ENCODE measurements around the gene SPRR2A. TPM values are rescaled to one million over a fixed set of nuclear protein-coding genes. Genes with fewer than 3 reads are reported as not detected.
A peak's percentile ranks its signal among the peaks of the same experiment; 100 is the strongest.

SPRR2A gene
- total and polyA plus RNA-seq, 2 of the 8 experiments (the other 6 are each of a cell fraction or from before 2014, with no cell fraction given), result not detected

DNA sequence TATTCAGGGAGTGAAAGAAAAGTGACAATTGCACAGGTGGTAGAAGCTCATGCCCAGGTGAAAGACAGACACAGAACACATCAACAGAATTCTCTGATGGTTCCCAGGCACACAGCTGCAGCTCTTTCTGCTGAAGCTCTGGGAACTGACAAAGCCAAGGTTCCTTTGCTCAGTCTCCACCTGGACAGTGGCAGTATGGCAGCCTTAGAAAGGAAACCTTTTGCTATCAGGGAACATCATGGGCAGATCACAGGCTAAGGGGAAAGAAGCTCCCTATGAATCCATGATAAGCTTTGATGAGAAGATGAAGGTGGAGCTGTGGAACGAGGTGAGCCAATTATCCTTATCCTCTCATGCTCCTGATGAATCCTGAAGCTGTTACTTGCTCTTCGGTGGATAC is 12.9 kb upstream of the SPRR2A start:
- no peak overlapping the region for H4K91ac ChIP-seq (replicated peaks; ENCODE audit: insufficient read length, low read length)
- H2BK5ac ChIP-seq (ENCODE audit: low read depth, low read length), result no peak overlapping the region
- no peaks in the 10 kb centered on the region for H3K36me3 ChIP-seq (ENCODE audit: control insufficient read depth in 2 of 4, insufficient read depth in 4 of 4, low read length in 3 of 4)
- H4K20me1 ChIP-seq (replicated peaks in 1 of 2; ENCODE audit: control insufficient read depth in 1 of 2, insufficient read depth in 2 of 2, low read length in 2 of 2), result no peaks in the 10 kb centered on the region
- H3K23ac ChIP-seq (ENCODE audit: insufficient read length), result no peak overlapping the region
- TF ChIP-seq EP300 (IDR thresholded peaks at IDR 0.05; ENCODE audit: borderline replicate concordance in 1 of 2, low read depth in 2 of 2, low read length in 2 of 2) (no peak), TBP (IDR thresholded peaks at IDR 0.05; ENCODE audit: low read depth, low read length) (no peak)
- no peak overlapping the region for H3K9ac ChIP-seq (replicated peaks in 1 of 4; ENCODE audit: extremely low read depth in 1 of 4, low read depth in 3 of 4, low read length in 3 of 4)
- H3K79me1 ChIP-seq (ENCODE audit: low read depth, low read length), result no peaks in the 10 kb centered on the region
- DNase-seq (ENCODE audit: low read depth in 1 of 2, low spot score in 2 of 2) (no peak), FAIRE-seq (peak; percentile 7)
- H3K79me2 ChIP-seq (ENCODE audit: control insufficient read depth in 1 of 2, insufficient read depth in 2 of 2, low read length in 2 of 2), result no peaks in the 10 kb centered on the region
- no peaks in the 10 kb centered on the region for H3K4me1 ChIP-seq (replicated peaks in 1 of 4; ENCODE audit: control insufficient read depth in 3 of 4, insufficient read depth in 4 of 4, low read length in 3 of 4)
- no peaks in the 10 kb centered on the region for H3K23me2 ChIP-seq (ENCODE audit: low read depth, low read length)
- no peak overlapping the region for H2BK20ac ChIP-seq (ENCODE audit: low read length)
- POLR2A ChIA-PET (ENCODE audit: partially characterized antibody), result no interaction called here
- WGBS, 2 experiments (ENCODE audit: extremely low coverage in 1 of 2, insufficient coverage in 1 of 2, insufficient read length in 1 of 2, insufficient replicate concordance in 2 of 2, low coverage in 1 of 2, low lambda C conversion rate in 2 of 2, missing lambda C conversion rate in 1 of 2), result 89% methylated on average over 2 of the region's 2 CpGs; no CpG with 5 or more reads in 1 of the 2 experiments
- no peak overlapping the region for H3K56ac ChIP-seq (replicated peaks; ENCODE audit: insufficient read length, low read depth, low read length)
- no peak overlapping the region for H2BK120ac ChIP-seq (replicated peaks; ENCODE audit: low read depth, low read length)
- H2BK15ac ChIP-seq (ENCODE audit: low read length), result no peak overlapping the region
- H3K27me3 ChIP-seq (replicated peaks in 1 of 4; ENCODE audit: control insufficient read depth in 3 of 4, extremely low read depth in 1 of 4, insufficient read depth in 3 of 4, low read length in 3 of 4), result no peaks in the 10 kb centered on the region
- H4K8ac ChIP-seq (ENCODE audit: extremely low read depth, insufficient read depth, low read length), result no peak overlapping the region
- no peak overlapping the region for H4K5ac ChIP-seq (ENCODE audit: insufficient read length, low read depth, low read length)
- no peak overlapping the region for H3K18ac ChIP-seq (ENCODE audit: extremely low read depth, low read length)
- H2AFZ ChIP-seq (ENCODE audit: low read length), result 0 out of 2 replicates have a peak overlapping the region, but pooled peaks have one; percentile 80
- H2BK12ac ChIP-seq (ENCODE audit: low read depth, low read length), result no peak overlapping the region
- no peaks in the 10 kb centered on the region for H3K9me3 ChIP-seq (ENCODE audit: insufficient read depth in 2 of 2, low read depth in 1 of 2, low read length in 1 of 2)
- H3K14ac ChIP-seq (ENCODE audit: insufficient read length), result no peak overlapping the region
- no peak overlapping the region for H3K27ac ChIP-seq (ENCODE audit: low read depth, low read length)
- CTCF ChIA-PET (ENCODE audit: partially characterized antibody), result interaction anchor here (0.9 to 1.8 kb wide), 3 partner anchors 9 to 109 kb away, joined by 3 to 5 read pairs (median 4); no protein-coding TSS in a partner anchor
- H3K4ac ChIP-seq (replicated peaks; ENCODE audit: insufficient read length, low read depth, low read length), result no peak overlapping the region
- no peak overlapping the region for H3K4me2 ChIP-seq (ENCODE audit: insufficient read depth in 1 of 2, low read depth in 2 of 2, low read length in 2 of 2)
- H3K4me3 ChIP-seq (ENCODE audit: extremely low read depth in 1 of 4, insufficient read depth in 2 of 4, low read depth in 3 of 4, low read length in 4 of 4), result no peak overlapping the region
- H2AK5ac ChIP-seq (ENCODE audit: low read depth, low read length), result no peak overlapping the region

Data from H1 (cell line).